C4-2B (cell line): ENCODE measurements around the gene NNMT.

ENCODE experiments used
- H3K27ac ChIP-seq: fragments of 450-650 bp; 2 replicates; pipeline ENCODE4 v1.5.1; 2017
- CTCF ChIP-seq: fragments of 450-650 bp; conservative IDR thresholded peaks from 2 replicates; pipeline ENCODE4 v1.5.1; 2017; ENCODE audit warnings: mild to moderate bottlenecking
- ZFX ChIP-seq: fragments of 450-650 bp; IDR thresholded peaks from 2 replicates; pipeline ENCODE4 v1.6.1; 2017

Gene NNMT

DNA sequence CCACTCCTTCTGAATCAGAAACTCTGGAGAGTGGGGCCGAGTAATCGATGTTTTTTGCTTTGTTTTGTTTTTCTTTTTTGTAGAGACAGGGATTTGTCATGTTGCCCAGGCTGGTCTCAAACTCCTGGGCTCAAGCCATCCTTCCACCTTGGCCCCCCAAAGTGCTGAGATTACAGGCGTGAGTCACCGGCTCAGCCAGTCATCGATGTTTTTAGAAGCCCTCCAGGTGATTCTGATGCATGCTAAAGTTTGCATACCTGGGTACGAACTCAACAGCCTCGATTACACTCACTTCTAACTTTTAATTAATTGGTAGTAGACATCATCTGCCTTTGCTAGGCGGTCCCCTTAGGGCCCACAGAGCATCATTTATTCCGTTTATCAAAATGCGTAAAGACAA lies 53.8 kb downstream of the NNMT start:
- TF ChIP-seq CTCF (no peak), ZFX (no peak)

DNA sequence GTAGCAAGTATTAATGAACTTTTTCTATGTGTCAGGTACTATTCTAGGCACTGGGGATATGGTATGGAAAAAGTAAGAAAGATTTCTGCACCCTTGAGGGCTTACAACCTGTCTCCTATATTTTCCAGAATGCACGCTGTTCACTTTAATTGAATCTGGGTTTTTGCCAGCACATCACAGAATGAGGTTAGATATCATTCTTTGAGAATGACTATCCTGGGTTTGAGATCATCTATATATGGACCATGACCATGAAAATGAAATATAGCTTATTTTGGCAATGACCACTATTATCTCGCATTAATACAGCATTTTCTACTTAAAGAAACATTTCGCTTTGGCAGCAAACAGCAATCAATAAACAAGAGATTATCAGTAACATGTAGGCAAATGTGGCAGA lies 57.2 kb downstream of the NNMT start:
- no peak overlapping the region for H3K27ac ChIP-seq
- no peak for TF ChIP-seq ZFX
- TF ChIP-seq CTCF: no peak

More for the DNA sequence above, 53.8 kb downstream of the NNMT start:
- no peak overlapping the region for H3K27ac ChIP-seq

DNA sequence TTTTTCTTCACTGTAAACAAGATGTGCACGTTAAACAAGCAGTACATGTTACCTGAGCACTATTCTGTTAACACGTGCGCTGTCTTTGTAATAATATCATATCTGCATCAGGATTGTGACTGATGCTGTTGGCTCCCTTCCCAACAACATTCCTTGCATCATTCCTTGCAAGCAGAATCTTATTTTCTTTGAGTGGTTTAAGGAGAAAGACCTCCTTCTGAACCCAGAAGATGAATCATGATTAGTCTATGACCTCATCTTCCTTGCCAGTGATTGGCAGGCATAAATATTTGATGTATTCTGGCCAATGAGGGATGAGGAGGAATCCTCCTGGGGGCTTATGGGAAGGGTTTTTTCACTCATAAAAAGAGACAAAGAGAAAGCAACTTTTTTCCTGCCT lies 57.9 kb downstream of the NNMT start:
- no peak for TF ChIP-seq CTCF
- no peak for TF ChIP-seq ZFX
- no peak overlapping the region for H3K27ac ChIP-seq

DNA sequence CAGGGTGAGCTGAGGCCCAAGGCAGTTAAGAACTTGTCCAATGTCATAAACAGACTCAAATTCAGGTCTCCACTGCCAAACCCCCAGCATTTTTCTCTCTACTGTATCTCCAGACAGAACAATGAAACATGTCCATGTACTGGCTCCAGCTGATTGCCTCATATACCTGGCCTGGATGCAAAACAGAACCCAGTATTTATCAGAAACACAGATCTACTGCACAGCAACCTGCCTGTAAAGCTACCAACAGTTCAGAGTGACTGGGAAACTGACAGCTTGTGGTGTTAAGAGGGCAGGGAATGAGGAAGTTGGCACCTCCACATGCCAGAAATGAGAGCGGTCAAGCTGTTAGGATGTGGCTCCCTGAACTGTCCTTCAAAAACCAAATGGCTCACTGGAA lies 62.5 kb downstream of the NNMT start:
- no peak for TF ChIP-seq CTCF
- no peak for TF ChIP-seq ZFX
- H3K27ac ChIP-seq: no peak overlapping the region

DNA sequence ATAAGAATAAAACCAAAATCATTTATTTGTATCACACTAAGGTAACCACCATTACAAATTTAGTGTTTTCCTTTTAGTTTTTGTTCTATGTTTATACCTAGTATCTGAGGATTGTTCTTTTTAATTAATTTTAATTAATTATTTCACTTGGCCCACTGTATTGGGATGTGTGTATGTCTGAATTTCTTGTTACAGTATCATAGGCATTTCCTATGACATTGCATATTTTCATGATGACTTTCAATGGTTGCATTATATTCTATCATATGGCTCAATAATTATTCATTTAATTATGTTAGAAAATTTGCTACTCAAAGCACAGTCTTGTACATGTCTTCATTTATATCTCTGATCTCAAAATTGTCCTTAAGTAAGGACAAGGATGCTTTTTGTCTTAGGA lies 63.1 kb downstream of the NNMT start:
- no peak for TF ChIP-seq CTCF
- TF ChIP-seq ZFX: no peak
- H3K27ac ChIP-seq: no peak overlapping the region

GRCh38 chr11:114362326-114362725 lies 66.1 kb downstream of the NNMT start:
- H3K27ac ChIP-seq: no peak overlapping the region
- TF ChIP-seq CTCF (no peak), ZFX (no peak)

DNA sequence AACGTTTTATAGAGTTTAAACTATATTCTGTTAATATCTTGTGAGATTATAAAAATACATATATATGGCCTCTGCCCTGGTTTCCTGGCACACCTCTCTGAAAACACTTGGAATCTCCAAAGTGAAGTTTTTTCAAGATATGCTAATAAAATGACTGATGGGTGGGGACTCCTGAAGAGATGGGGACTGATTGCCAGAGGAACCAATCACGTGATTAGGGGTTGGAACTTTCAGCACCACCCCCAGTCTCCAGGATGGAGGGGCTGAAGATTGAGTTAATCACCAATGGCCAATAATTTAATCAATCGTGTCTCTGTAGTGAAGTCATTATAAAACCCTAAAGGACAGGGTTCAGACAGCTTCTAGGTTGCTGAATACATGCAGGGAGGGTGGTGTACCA lies 66.8 kb downstream of the NNMT start:
- no peak for TF ChIP-seq CTCF
- no peak for TF ChIP-seq ZFX
- no peak overlapping the region for H3K27ac ChIP-seq
